NCI-H2196 (cell line): ENCODE measurements around the gene KIZ.

Source experiments
- DNase-seq: peaks from one replicate; lab custom pipeline; 2025; ENCODE audit not compliant: unreplicated experiment; lab: John Stamatoyannopoulos, UW

KIZ gene

DNA sequence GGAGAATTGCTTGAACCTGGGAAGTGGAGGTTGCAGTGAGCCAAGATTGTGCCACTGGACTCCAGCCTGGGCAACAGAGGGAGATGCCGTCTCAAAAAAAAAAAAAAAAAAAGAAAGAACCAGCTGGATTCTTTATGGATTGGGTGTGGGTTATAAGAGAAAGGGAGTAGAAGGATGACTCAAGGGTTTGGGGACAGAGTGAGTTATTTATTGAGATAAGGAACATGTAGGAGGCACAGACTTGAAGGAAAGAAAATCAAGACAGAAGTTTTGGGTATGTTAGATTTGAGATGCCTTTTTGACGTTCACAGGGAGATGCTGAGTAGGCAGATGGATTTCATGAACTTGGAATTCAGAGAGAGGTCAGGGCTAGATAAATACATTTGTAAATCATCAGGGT lies 47.6 kb downstream of the KIZ start:
- DNase-seq = no peak

DNA sequence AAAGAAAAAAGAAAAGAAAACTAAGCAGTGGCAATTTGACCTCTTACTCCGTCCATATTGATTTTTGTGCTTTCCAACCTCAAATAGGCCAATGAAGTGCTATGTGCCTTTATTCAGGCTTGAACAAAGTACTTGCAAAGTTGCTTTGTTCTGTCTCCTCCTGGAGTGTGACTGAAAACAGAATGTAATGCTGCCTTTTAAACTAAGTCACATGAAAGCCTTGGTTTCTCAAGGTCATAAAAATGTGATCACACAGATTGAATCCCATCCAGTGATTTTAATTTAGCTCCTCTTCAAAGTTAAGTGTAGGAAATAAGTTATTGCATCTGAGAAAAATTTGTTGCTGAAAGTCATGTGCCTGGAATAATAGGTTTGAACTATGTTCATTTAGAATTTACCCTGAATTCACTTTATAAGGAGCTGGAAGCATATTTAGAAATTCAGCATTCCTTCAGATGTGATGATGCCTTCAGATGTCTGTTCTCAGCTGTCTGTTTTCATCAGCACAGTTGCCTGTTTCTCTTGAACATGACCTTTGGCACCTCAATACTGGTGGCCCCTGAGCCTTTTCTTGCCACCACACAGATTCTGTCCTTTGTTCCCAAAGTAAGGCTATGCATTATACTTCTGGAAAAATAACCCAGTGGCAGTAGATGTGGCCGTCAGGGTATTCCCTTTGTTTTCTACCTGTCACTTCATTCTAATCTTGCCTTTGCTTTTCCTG lies 48.8 kb downstream of the KIZ start:
- DNase-seq = no peak

DNA sequence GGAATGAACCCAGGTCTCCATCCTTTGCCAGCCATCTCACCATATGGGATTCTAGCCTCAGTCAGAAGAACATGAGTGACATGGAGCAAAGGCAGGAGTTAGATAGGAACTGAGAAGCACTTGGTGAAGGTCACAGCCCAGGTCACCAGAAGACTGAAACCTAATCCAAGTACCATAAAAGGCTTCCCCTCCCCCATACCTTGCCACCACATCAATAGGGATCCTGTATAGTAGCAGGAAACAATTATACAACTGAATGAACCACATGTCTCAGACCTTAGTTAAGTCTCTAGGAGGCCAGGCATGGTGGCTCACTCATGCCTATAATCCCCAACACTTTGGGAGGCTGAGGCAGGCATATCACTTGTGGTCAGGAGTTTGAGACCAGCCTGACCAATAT lies 49.6 kb downstream of the KIZ start:
- no peak for DNase-seq

DNA sequence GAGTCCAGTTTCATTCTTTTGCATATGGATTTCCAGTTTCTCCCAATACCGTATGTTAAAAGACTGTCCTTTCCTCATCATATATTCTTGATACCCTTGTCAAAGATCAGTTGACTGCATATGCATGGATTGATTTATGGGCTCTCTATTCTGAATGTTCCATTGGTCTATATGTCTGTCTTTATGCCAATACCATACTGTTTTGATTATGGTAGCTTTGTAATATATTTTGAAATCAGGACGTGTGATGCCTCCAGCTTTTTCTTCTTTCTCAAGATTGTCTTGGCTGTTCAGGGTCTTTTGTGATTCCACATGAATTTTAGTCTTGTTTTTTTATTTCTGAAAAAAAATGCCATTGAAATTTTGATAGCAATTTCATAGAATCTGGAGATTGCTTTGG lies 51.9 kb downstream of the KIZ start:
- no peak for DNase-seq

DNA sequence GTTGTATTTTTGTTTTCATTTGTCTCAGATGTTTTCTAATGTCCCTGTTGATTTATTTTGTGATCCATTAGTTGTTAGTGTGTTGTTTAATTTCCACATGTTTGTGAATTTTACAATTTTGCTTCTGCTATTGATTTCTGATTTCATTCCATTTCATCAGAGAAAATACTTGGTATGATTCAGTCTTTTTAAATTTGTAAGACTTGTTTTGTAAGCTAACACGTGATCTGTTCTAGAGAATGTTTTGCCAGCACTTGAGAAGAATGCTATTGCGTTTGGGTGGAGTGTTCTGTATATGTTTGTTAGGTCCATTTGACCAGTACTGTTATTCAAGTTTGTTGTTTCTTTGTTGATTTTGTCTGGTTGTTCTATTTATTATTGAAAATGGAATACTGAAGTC lies 53.9 kb downstream of the KIZ start:
- no peak for DNase-seq

DNA sequence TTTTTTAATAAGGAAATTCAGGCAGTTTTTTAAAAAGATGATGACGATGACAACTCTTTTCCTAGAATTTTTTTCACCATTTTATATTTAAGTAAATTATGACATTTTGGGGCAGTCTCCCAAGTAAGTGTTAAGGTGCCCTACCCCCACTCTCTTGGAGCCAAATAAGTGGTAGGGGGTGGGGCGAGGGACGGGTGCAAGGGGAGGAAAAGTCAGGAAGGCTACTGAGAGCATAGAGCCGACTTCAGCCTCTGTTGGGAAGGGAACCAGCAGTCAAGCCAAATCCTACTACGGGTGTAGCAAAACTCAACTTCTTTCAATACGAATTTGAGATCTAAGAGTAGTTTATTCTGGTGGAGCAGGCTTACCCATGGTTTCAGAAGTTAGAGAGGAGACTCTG lies 54.4 kb downstream of the KIZ start:
- DNase-seq = no peak

DNA sequence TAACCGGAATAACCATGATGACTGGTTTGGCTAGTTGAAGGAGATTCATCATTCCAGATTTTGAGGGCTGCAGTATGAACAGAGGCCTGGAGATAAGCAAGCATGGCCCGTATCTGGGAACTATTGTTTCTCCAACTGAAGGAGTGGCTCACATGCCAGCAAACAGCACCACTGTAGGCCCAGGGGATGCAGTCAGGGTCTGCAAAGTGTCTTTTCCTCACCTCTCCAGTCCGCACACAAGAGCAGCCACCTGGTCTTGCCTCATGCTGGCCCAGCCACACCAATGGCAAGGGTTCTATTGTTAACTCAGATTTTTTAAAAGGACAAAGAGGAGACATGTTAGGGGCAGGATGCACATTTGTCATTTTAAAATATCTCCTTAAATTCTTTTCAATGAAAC lies 55.1 kb downstream of the KIZ start:
- DNase-seq = no peak

DNA sequence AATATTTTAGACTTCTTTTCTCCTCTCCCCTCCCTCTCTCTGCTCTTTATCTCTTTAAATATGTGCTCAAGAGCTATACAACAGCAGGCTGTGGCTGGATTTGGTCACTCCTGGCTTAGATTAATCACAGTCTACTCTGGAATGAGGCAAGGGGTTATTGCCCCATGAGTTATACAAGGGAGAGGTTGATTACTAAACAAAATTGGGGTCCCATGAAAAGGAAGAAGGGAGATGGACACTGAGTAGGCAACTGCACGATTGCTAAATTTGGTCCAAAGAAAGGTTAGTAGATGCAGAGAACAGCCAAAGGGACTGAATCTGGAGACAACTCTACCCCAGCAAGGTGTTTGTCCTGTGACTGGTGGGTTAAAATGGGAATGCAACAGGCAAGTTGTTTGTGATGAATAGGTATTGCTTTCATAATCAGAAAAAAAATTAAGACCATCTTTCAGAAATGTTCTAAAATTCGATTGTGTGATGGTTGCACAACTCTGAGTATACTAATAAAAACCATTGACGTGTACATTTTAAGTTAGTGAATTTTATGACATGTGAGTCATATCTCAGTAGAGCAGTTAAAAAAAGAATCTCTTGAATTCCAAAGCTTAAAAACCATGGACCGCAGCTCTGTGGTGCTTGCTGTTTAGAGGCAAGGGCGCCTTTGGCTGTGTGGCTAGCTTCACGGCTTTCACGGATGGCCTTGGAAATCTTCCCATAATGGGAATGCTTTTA lies 57.1 kb downstream of the KIZ start:
- no peak for DNase-seq

DNA sequence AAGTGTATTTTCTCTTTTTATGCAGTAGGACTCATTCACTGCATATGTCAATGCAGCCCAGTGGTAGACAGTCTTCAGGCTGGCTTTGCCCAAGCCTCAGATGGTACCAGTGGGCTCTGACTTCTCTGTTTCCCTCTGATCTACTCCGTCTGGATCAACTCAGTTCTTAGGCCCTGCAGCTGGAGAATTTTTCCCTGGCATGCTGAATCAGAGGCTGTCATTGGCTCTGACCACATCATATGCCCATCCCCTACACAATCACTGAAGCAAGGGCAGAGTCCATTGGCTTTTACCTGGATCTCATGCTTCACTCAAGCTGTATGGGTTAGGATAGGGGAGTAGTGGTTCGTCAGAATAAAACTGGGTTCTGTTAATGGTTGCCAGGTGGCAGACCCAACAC lies 57.8 kb downstream of the KIZ start:
- no peak for DNase-seq

DNA sequence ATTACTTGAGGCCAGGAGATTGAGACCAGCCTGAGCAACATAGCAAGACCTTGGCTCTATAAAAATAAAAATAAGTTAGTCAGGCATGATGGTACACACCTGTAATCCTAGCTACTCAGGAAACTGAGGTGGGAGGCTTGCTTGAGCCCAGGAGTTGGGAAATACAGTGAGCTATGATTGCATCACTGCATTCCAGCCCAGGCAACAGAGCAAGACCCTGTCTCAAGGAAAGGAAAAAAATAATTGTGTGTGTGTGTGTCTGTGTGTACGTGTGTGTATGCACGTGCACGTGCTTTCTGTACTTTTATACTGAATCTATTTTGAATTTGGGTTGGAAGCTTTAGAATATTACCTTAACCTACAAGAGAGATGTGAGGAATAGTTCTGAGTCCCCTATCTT lies 58.9 kb downstream of the KIZ start:
- DNase-seq = no peak

DNA sequence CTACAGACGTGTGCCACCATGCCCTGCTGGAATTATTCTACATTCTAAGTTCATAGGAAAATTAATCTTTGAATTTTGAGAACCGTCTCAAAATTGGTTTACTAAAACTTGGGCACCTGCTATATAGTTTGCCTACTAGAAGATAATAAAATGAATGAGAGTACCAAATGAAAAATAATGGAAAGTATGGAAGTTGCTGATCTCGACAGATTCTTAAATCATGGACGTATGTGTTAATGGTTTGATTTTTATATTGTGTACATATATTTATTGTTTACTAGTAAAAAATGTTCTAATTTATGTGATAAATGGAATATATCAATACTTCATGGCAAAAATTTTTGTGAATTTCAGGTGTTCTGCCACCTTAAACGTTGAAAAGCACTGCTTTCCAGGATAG lies 60.0 kb downstream of the KIZ start:
- DNase-seq = no peak

DNA sequence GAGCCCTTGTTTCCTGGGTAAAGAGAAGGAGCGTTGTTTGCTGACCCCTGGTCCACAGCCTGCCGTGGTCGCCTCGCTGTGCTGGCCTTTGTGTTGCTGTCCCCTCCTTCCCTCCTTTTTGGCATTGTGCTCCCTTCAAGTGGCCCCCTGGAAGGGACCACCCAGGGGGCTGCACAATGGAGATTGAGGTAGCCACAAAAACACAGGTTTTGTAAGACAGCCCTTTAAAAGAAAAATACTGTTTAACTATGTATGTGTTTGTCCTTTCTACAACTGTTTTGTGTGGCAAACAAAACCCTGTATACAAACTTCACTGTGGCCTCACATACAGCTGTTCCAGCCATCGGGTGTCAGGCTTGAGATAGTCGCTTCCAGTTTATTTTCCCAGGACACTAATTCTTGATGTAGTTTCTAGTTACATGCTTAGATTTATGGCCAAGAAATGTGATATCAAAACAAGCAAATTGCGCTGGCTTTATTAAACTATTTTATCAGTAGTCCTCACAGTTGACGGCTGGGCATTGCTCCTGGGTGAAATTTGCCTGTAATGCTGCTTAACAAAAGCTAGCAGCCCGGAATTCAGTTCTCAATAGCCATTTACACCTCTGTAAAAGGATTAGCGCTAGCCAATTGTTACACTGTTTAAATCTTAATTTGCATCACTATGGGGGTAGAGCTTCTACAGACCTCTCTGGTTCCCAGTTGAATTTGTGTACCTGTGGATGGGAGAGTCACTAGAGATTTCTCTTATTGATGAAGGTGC lies 64.1 kb downstream of the KIZ start:
- DNase-seq = no peak

DNA sequence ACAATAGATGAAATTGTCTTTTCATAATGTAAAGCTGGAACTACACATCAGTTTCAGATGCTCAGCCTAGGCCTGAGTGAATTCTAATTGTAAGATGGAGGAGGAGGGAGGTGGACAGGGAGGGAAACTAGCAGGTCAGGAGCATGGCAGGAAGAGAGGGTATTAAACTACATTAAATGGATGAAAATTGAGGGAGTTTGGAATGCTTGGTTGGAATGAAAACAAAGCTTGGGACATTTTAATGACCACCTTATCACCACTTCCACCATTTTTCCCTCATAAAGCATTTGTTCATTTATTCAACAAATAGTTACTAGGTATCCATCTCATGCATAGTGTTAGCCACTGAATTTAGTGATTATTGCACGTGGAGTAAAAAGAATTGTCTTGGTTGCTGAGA lies 65.0 kb downstream of the KIZ start:
- no peak for DNase-seq

DNA sequence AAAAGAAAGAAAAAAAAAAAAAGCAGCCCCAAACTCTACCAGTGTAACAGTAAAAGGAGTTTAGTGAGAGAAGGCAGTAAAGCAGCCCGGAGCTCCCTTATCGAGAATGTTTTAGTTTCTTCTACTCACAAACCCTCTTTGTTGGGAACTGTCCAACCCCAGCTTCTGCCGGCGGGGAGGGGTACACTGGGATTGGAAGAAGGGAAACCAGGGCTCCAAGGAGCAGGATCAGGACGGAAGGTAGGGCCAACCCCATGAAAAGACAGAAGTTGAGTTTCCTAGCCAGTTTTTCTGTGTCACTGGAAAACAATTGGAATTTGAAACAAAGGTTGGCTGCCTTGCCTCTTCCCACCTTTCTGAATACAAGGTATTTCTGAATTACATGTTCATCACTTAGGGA lies 66.0 kb downstream of the KIZ start:
- no peak for DNase-seq

DNA sequence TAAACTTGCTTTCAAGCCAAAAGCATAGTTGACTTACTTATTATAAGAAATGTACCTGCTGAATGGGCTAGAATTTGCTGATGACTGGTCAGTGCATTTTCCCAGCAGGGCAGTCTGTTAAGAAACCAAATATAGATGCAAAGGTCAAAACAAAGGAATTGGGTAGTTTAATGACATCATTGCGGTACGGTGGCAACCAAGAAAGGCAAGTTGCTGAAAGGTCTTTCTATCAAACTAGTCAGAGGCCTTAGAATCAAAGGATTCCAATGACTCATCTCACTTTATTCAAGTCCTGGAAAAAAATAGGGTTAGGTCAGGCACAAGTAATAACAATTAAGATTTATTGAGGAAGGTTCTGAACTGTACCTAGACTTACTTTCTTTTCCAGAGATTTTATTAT lies 76.4 kb downstream of the KIZ start:
- no peak for DNase-seq

DNA sequence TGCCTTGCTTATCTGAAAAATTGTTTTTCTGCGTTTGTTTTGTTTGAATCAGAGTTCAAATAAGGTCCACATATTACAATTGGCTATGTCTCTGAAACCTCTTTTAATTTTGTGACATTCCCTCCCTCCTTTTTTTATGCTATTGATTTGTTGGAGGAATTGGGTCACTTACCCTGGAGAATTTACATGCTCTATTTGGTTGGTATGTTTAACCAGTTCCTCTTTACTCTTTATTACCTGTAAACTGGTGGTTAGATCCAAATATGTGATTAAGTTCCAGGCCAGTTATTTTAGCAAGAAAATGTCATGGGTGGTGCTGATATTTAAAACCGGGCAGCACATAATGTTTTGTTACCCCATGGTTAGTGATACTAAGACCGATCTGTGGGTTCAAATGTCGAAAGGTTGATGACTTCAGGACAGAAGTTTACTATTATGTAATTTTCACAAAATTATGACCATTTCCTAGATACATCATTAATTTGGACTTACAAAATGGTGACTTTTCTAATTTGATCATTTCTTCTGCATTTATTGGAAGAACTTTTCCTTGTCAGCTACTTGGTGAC lies 77.3 kb downstream of the KIZ start:
- DNase-seq = no peak

DNA sequence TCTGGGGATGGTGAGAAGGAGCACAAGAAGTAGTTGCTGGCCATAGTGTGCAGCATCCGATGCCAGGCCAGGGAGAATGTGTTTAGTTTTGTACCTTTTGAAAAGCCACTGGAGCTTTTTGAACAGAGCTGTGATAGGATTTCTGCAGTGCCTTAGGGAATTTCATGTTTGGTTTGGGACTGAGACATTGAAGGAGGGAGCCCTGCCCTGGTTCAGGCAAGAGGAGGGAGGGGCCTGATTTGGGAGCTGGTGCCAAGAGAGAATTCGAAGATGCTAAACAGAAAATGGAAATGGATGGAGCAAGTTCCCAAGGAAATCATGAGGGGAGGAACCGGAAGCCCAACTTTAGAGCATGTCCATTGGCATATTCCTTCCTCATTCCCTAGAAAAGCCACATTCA lies 80.7 kb downstream of the KIZ start:
- no peak for DNase-seq

DNA sequence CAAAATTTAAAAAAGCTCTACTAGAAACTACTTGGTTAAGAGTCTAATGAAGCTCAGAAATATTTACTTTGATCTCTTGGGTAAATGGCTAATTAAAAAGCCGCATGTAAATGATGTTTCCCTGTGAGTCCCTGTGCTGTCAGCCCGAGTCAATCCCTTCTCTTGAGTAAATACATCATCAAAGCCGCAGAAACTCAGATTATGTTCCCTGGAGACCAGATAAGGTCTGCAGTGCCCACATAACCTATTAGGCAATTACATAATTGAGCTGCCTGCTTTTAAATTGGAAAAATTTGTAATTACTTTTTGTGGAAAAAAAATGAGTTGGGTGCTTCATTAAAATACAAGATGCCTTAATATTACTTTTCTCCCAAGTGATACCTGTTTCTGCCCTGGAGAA lies 83.1 kb downstream of the KIZ start:
- DNase-seq = no peak

DNA sequence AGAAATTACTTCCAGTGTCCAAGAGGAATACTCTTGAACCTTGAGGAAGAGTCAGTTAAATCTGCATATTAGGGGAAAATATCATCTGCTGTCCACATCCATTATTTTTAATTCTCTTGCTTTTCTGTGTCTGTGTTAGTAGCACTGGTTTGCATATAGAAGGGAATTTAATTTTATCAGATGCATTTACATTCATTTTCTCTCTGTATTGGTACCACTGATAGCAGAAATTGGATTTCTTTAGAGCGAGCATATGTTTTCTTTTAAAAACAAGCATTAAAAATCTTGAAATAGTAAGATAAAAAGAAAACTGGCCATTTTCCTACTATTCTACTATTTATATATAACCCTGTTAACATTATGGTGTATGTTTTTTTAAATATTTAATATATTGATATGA lies 83.8 kb downstream of the KIZ start:
- no peak for DNase-seq

DNA sequence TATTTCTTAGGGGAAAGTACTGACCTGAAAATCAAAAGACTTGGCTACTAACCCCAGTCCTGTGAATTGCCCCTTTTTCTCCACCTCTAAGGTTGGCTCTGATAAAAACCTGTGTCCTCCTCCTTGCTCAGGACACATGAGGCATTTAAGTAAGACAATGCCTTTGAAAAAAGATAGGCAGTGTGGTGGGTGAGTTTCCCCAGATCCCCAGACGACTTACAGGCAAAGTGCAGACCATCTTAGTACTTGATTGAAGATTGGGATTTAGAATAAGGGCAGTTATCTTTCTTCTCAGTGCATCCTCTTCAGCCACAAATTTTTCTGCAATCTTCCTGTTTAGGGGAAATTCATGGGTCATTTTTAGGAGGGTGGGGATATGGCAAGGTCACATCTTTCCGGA lies 87.8 kb downstream of the KIZ start:
- no peak for DNase-seq

DNA sequence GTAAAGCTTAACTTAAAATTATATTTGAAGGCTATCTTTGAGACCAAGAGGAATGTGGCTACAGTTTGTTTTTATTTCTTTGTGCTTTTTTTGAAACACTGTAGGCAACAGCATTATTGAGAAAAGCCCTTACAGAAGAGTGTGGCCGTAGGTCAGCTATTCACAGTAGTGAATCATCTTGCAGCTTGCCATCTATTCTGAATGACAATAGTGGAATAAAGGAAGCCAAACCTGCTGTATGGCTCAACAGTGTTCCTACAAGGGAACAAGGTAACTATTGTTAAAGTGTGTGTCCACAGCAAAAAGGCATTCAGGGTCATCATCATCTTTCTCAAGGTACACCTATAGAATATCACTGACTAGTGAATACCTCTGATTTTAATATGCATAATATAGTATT lies 88.5 kb downstream of the KIZ start:
- DNase-seq = no peak

DNA sequence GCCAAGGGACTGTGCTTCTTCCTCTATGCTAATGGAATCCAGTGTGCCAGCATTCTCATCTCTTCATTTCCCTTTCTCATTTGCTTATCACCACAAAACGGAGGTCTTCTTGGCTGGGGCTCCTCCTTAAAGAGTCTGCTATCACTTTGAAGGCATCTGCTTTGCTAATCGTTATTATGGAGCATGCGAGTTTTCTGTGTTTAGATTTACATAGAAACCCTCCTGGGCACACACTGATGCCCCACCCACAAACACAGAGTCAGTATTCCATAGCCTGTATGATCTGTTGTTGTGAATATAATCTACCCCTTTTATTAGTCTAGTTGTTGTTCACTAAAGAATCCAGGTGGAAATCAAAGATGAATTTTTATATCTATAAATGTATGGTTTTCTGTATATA lies 93.8 kb downstream of the KIZ start:
- no peak for DNase-seq
